ENCODE measurements around the gene TOMM70. TPM values are rescaled to one million over a fixed set of nuclear protein-coding genes. Genes with fewer than 3 reads are reported as not detected.
"Not testable (repeated sequence)": the region's sequence is repeated elsewhere in the genome, so short reads cannot be mapped to it uniquely, and the experiment has no call there.

TOMM70 gene
- total RNA-seq, 1 experiment from 2014 or later: 45.1 TPM

- H3K9me2 ChIP-seq (replicated peaks; ENCODE audit: insufficient read depth, low read length): no peaks in the 10 kb centered on the region
- H3K9me3 ChIP-seq (ENCODE audit: low read length): no peaks in the 10 kb centered on the region
- no peaks in the 10 kb centered on the region for H4K20me1 ChIP-seq (ENCODE audit: insufficient read depth, low read depth, low read length)
- H3K79me2 ChIP-seq (ENCODE audit: low read length): peaks cover 34% of the 10 kb centered on the region
- H3K9ac ChIP-seq (ENCODE audit: low read length): peak overlapping the region; percentile 89
- peak overlapping the region; percentile 97 for H3K4me2 ChIP-seq (ENCODE audit: low read depth, low read length, poor library complexity, severe bottlenecking)
- H3K4me3 ChIP-seq (ENCODE audit: low read length): peak overlapping the region; percentile 85
- no peak overlapping the region for H3K27ac ChIP-seq (ENCODE audit: low read length)
- peak overlapping the region; percentile 61 for H2AFZ ChIP-seq (ENCODE audit: low read length)
- peaks cover 5% of the 10 kb centered on the region for H3K36me3 ChIP-seq (ENCODE audit: insufficient read depth, low read length)
- no peak for DNase-seq
- no peaks in the 10 kb centered on the region for H3K27me3 ChIP-seq (ENCODE audit: low read length)
- H3K4me1 ChIP-seq (ENCODE audit: low read length): peaks cover 29% of the 10 kb centered on the region
These were observed 66.9 kb downstream of the TOMM70 start for GRCh38 chr3:100333970-100334487.

GRCh38 chr3:100333051-100333450 lies 67.8 kb downstream of the TOMM70 start:
- H3K4me2 ChIP-seq (ENCODE audit: low read depth, low read length, poor library complexity, severe bottlenecking): peak overlapping the region; percentile 97
- no peaks in the 10 kb centered on the region for H4K20me1 ChIP-seq (ENCODE audit: insufficient read depth, low read depth, low read length)
- no peak for DNase-seq
- H3K9me2 ChIP-seq (replicated peaks; ENCODE audit: insufficient read depth, low read length): no peaks in the 10 kb centered on the region
- H3K4me1 ChIP-seq (ENCODE audit: low read length): peaks cover 29% of the 10 kb centered on the region
- H3K27me3 ChIP-seq (ENCODE audit: low read length): no peaks in the 10 kb centered on the region
- H3K4me3 ChIP-seq (ENCODE audit: low read length): no peak overlapping the region
- peak overlapping the region; percentile 23; the same call in 1 of the 2 replicates for H2AFZ ChIP-seq (ENCODE audit: low read length)
- H3K27ac ChIP-seq (ENCODE audit: low read length): no peak overlapping the region
- no peaks in the 10 kb centered on the region for H3K36me3 ChIP-seq (ENCODE audit: insufficient read depth, low read length)
- H3K9me3 ChIP-seq (ENCODE audit: low read length): no peaks in the 10 kb centered on the region
- H3K79me2 ChIP-seq (ENCODE audit: low read length): peaks cover 24% of the 10 kb centered on the region
- H3K9ac ChIP-seq (ENCODE audit: low read length): peak overlapping the region; percentile 18; the same call in 1 of the 2 replicates

- Histone ChIP-seq H3K36me3 (ENCODE audit: insufficient read depth, low read length) (no peaks in the 10 kb centered on the region), H2AFZ (ENCODE audit: low read length) (no peak overlapping the region), H3K79me2 (ENCODE audit: low read length) (peaks cover 19% of the 10 kb centered on the region), H3K4me3 (ENCODE audit: low read length) (no peak overlapping the region), H3K9ac (ENCODE audit: low read length) (no peak overlapping the region), H4K20me1 (ENCODE audit: insufficient read depth, low read depth, low read length) (no peaks in the 10 kb centered on the region), H3K4me1 (ENCODE audit: low read length) (peaks cover 29% of the 10 kb centered on the region), H3K27ac (ENCODE audit: low read length) (no peak overlapping the region), H3K27me3 (ENCODE audit: low read length) (no peaks in the 10 kb centered on the region), H3K4me2 (ENCODE audit: low read depth, low read length, poor library complexity, severe bottlenecking) (no peak overlapping the region), H3K9me3 (ENCODE audit: low read length) (no peaks in the 10 kb centered on the region), H3K9me2 (replicated peaks; ENCODE audit: insufficient read depth, low read length) (no peaks in the 10 kb centered on the region)
- no peak for DNase-seq
These were observed 69.2 kb downstream of the TOMM70 start for GRCh38 chr3:100331660-100332059.

GRCh38 chr3:100330651-100331050 lies 70.2 kb downstream of the TOMM70 start:
- no peak for DNase-seq
- Histone ChIP-seq H3K9me3 (ENCODE audit: low read length) (no peaks in the 10 kb centered on the region), H3K4me1 (ENCODE audit: low read length) (peaks cover 23% of the 10 kb centered on the region), H2AFZ (ENCODE audit: low read length) (no peak overlapping the region), H3K4me3 (ENCODE audit: low read length) (no peak overlapping the region), H3K79me2 (ENCODE audit: low read length) (peaks cover 9% of the 10 kb centered on the region), H3K27ac (ENCODE audit: low read length) (no peak overlapping the region), H3K9ac (ENCODE audit: low read length) (no peak overlapping the region), H4K20me1 (ENCODE audit: insufficient read depth, low read depth, low read length) (no peaks in the 10 kb centered on the region), H3K4me2 (ENCODE audit: low read depth, low read length, poor library complexity, severe bottlenecking) (no peak overlapping the region), H3K27me3 (ENCODE audit: low read length) (no peaks in the 10 kb centered on the region), H3K36me3 (ENCODE audit: insufficient read depth, low read length) (0 out of 2 replicates have a peak, but pooled peaks cover 5% of the 10 kb centered on the region), H3K9me2 (replicated peaks; ENCODE audit: insufficient read depth, low read length) (no peaks in the 10 kb centered on the region)

GRCh38 chr3:100329800-100330489 lies 70.9 kb downstream of the TOMM70 start:
- H3K36me3 ChIP-seq (ENCODE audit: insufficient read depth, low read length): 0 out of 2 replicates have a peak, but pooled peaks cover 7% of the 10 kb centered on the region
- H3K9ac ChIP-seq (ENCODE audit: low read length): no peak overlapping the region
- H3K4me3 ChIP-seq (ENCODE audit: low read length): no peak overlapping the region
- no peak overlapping the region for H3K4me2 ChIP-seq (ENCODE audit: low read depth, low read length, poor library complexity, severe bottlenecking)
- no peak overlapping the region for H2AFZ ChIP-seq (ENCODE audit: low read length)
- no peak for DNase-seq
- no peaks in the 10 kb centered on the region for H3K9me3 ChIP-seq (ENCODE audit: low read length)
- peaks cover 17% of the 10 kb centered on the region for H3K4me1 ChIP-seq (ENCODE audit: low read length)
- no peaks in the 10 kb centered on the region for H3K27me3 ChIP-seq (ENCODE audit: low read length)
- peaks cover 2% of the 10 kb centered on the region for H3K79me2 ChIP-seq (ENCODE audit: low read length)
- no peaks in the 10 kb centered on the region for H3K9me2 ChIP-seq (replicated peaks; ENCODE audit: insufficient read depth, low read length)
- H4K20me1 ChIP-seq (ENCODE audit: insufficient read depth, low read depth, low read length): no peaks in the 10 kb centered on the region
- no peak overlapping the region for H3K27ac ChIP-seq (ENCODE audit: low read length)

GRCh38 chr3:100327377-100327776 lies 73.5 kb downstream of the TOMM70 start:
- H3K36me3 ChIP-seq (ENCODE audit: insufficient read depth, low read length); H3K4me1 ChIP-seq (ENCODE audit: low read length); H3K4me3 ChIP-seq (ENCODE audit: low read length); H4K20me1 ChIP-seq (ENCODE audit: insufficient read depth, low read depth, low read length); H3K27ac ChIP-seq (ENCODE audit: low read length); H3K4me2 ChIP-seq (ENCODE audit: low read depth, low read length, poor library complexity, severe bottlenecking); H3K9me2 ChIP-seq (replicated peaks; ENCODE audit: insufficient read depth, low read length); H3K9me3 ChIP-seq (ENCODE audit: low read length); H2AFZ ChIP-seq (ENCODE audit: low read length); H3K9ac ChIP-seq (ENCODE audit: low read length); H3K27me3 ChIP-seq (ENCODE audit: low read length); DNase-seq; H3K79me2 ChIP-seq (ENCODE audit: low read length): not testable (repeated sequence)

GRCh38 chr3:100325827-100326226 lies 75.1 kb downstream of the TOMM70 start:
- Histone ChIP-seq H3K9ac (ENCODE audit: low read length) (no peak overlapping the region), H3K4me1 (ENCODE audit: low read length) (no peaks in the 10 kb centered on the region), H3K4me2 (ENCODE audit: low read depth, low read length, poor library complexity, severe bottlenecking) (no peak overlapping the region), H3K36me3 (ENCODE audit: insufficient read depth, low read length) (0 out of 2 replicates have a peak, but pooled peaks cover 7% of the 10 kb centered on the region), H2AFZ (ENCODE audit: low read length) (no peak overlapping the region), H3K4me3 (ENCODE audit: low read length) (no peak overlapping the region), H4K20me1 (ENCODE audit: insufficient read depth, low read depth, low read length) (no peaks in the 10 kb centered on the region), H3K9me2 (replicated peaks; ENCODE audit: insufficient read depth, low read length) (no peaks in the 10 kb centered on the region), H3K27ac (ENCODE audit: low read length) (no peak overlapping the region), H3K9me3 (ENCODE audit: low read length) (no peaks in the 10 kb centered on the region), H3K79me2 (ENCODE audit: low read length) (no peaks in the 10 kb centered on the region), H3K27me3 (ENCODE audit: low read length) (no peaks in the 10 kb centered on the region)
- no peak for DNase-seq

- no peaks in the 10 kb centered on the region for H3K27me3 ChIP-seq (ENCODE audit: low read length)
- no peaks in the 10 kb centered on the region for H3K9me3 ChIP-seq (ENCODE audit: low read length)
- no peak overlapping the region for H3K27ac ChIP-seq (ENCODE audit: low read length)
- no peaks in the 10 kb centered on the region for H3K79me2 ChIP-seq (ENCODE audit: low read length)
- H3K9me2 ChIP-seq (replicated peaks; ENCODE audit: insufficient read depth, low read length): no peaks in the 10 kb centered on the region
- no peaks in the 10 kb centered on the region for H4K20me1 ChIP-seq (ENCODE audit: insufficient read depth, low read depth, low read length)
- DNase-seq: no peak
- H3K4me1 ChIP-seq (ENCODE audit: low read length): no peaks in the 10 kb centered on the region
- H3K4me2 ChIP-seq (ENCODE audit: low read depth, low read length, poor library complexity, severe bottlenecking): no peak overlapping the region
- H3K36me3 ChIP-seq (ENCODE audit: insufficient read depth, low read length): 0 out of 2 replicates have a peak, but pooled peaks cover 7% of the 10 kb centered on the region
- H3K4me3 ChIP-seq (ENCODE audit: low read length): no peak overlapping the region
- H2AFZ ChIP-seq (ENCODE audit: low read length): no peak overlapping the region
- no peak overlapping the region for H3K9ac ChIP-seq (ENCODE audit: low read length)
These were observed 76.8 kb downstream of the TOMM70 start for GRCh38 chr3:100324044-100324443.

Data from Karpas-422 (cell line).